ENCODE results near the gene ITPR3.

ITPR3 gene

GRCh38 chr6:33670086-33670660 lies 49.1 kb downstream of the ITPR3 start:
- DNase-seq (ENCODE audit: low spot score): no peak

- no peak for DNase-seq (ENCODE audit: low spot score)
These were observed 50.0 kb downstream of the ITPR3 start for GRCh38 chr6:33670971-33671743.

- no peak for DNase-seq (ENCODE audit: low spot score)
These were observed 50.6 kb downstream of the ITPR3 start for GRCh38 chr6:33671744-33672072.

- peak; percentile 96 for DNase-seq (ENCODE audit: low spot score)
These were observed 51.7 kb downstream of the ITPR3 start for GRCh38 chr6:33672808-33673207.

- DNase-seq (ENCODE audit: low spot score): no peak
These were observed 52.7 kb downstream of the ITPR3 start for GRCh38 chr6:33673851-33674250.

DNA sequence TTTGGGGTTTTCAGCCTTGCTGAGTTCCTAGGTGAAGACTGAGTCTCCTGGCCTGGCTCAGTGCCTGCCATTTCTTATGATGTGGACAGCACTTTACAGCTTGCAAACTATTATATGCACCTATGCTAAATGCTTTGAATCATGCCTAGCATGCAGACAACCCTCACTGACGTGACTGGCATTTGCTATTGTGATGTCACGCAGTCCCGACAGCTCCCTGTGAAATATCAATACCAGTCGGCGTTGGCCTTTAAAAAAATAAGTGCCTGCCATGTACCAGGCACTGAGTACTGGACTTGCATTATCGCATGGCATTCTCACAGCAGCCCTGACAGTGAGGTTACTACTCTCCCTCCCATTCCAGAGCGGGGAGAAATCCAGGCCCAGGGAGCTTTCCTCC lies 54.8 kb downstream of the ITPR3 start:
- DNase-seq (ENCODE audit: low spot score): no peak

DNA sequence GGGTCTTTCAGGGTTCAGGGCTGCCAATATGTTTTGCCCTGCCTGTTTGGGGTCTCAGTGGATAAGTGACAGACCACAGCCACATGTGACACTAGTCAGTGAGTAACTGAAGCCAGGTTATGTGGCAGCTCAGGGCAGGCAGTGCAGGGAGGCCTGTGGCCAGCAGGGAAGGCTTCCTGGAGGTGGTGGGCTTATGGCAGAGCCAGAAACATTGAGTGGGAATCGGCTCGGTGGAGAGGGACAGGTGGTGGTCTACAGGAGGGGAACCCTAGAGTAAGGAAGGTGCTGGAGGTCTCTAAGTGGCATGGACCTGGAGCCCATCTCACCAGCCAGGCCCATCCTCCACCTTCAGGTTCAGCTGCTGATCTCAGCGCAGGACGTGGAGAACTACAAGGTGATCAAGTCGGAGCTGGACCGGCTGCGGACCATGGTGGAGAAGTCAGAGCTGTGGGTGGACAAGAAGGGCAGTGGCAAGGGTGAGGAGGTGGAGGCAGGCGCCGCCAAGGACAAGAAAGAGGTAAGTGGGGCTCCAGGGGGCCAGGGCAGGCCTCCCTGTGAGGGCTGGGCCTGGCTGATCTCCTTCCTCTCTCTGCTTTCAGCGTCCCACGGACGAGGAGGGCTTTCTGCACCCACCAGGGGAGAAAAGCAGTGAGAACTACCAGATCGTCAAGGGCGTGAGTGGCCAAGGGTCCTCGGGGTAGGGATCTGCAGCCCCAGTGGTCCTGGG lies 55.5 kb downstream of the ITPR3 start:
- DNase-seq (ENCODE audit: low spot score): no peak

GRCh38 chr6:33677143-33677660 lies 56.1 kb downstream of the ITPR3 start:
- DNase-seq (ENCODE audit: low spot score): no peak

GRCh38 chr6:33677689-33678088 lies 56.6 kb downstream of the ITPR3 start:
- DNase-seq (ENCODE audit: low spot score): no peak

DNA sequence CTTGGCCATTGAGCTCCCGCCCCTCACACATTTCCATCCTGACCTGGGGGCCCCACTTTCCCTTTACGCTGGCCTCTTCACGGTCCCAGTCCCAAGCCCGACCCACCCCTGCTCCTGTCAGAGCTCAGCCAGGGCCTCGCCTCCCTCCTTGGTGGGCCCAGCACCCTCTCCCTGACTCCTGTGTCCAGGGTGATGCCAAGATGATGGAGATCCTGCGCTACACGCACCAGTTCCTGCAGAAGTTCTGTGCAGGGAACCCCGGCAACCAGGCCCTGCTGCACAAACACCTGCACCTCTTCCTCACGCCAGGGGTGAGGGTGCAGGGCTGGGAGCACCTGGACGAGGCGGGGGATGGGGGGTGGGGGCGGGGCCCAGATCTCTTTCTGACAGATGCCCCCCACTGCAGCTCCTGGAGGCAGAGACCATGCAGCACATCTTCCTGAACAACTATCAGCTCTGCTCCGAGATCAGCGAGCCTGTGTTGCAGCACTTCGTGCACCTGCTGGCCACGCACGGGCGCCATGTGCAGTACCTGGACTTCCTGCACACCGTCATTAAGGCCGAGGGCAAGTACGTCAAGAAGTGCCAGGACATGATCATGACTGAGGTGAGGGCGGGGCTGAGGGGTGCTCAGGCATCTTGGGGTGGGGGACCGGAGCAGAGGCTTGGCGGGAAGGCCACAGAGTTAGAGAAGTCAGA lies 57.3 kb downstream of the ITPR3 start:
- DNase-seq (ENCODE audit: low spot score): no peak

GRCh38 chr6:33678932-33679490 lies 57.9 kb downstream of the ITPR3 start:
- DNase-seq (ENCODE audit: low spot score): no peak

GRCh38 chr6:33679761-33680160 lies 58.6 kb downstream of the ITPR3 start:
- DNase-seq (ENCODE audit: low spot score): no peak

DNA sequence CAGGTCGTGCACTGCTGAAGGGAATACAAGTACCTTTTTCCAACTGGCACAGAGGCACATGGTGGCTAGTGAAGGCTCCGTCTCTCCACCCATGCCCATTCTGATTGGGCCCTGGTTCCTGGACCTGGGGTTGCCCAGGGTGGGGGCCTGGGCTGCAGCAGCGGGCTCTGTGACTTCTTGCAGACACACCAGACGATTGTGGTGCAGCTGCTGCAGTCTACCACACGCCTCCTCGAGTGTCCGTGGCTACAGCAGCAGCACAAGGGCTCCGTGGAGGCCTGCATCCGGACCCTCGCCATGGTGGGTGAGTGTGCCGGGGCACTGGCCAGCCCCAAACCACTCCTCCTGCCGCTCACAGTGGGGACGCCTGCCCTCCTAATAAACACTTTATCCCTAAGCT lies 61.2 kb downstream of the ITPR3 start:
- no peak for DNase-seq (ENCODE audit: low spot score)

DNA sequence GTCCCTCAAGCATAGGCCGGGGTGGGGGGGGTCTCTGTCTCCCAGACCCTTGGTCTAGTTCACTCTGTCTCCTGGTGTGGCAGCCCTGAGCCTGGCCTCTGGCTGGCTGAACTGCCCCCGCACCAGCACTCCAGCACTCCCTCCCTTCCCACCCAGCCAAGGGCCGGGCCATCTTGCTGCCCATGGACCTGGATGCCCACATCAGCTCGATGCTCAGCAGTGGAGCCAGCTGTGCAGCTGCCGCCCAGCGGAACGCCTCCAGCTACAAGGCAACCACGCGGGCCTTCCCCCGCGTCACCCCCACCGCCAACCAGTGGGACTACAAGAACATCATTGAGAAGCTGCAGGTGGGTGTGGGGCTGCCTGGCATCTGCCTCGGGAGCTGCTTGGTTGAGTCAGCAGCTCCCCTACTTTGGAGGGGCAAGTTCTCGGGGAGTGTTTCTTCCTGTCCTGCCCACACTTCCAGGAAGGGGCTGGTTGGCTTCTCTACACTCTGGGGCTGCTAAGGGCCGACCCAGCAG lies 62.0 kb downstream of the ITPR3 start:
- no peak for DNase-seq (ENCODE audit: low spot score)

DNA sequence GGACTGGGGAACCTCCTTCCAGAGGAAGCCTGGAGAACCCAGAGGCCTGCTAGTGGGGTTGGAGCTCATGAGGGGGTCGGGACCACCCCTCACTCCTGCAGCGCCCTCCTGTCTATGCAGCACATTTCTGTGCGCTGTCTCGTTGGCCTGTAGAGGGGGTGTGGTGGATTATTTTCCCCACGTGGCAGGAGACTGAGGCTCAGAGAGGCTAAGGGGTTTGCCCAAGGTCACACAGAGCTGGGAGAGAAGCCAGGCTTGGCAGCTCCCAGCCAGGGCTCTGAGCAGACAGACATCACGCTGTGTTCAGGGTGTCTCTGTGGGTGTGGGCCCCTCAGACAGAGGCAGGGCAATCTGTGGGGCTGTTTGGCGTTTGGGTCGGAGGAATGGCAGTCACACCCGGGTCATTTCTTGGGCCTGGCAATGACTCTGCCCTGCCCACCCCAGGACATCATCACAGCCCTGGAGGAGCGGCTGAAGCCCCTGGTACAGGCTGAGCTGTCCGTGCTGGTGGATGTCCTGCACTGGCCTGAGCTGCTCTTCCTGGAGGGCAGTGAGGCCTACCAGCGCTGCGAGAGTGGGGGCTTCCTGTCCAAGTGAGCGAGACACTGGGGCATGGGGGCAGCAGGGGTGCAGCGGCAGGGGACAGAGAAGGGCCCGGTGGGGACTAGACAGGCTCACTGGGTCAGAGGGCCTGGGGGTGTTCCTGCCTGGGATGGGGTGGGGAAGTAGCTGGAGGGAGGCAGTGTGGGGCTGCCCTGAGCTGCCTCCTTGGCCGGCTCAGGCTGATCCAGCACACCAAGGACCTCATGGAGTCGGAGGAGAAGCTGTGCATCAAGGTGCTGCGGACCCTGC lies 62.7 kb downstream of the ITPR3 start:
- no peak for DNase-seq (ENCODE audit: low spot score)

- DNase-seq (ENCODE audit: low spot score): no peak
These were observed 63.3 kb downstream of the ITPR3 start for GRCh38 chr6:33684428-33684896.

- DNase-seq (ENCODE audit: low spot score): no peak
These were observed 63.9 kb downstream of the ITPR3 start for GRCh38 chr6:33684983-33685382.

- no peak for DNase-seq (ENCODE audit: low spot score)
These were observed 64.5 kb downstream of the ITPR3 start for GRCh38 chr6:33685411-33686224.

DNA sequence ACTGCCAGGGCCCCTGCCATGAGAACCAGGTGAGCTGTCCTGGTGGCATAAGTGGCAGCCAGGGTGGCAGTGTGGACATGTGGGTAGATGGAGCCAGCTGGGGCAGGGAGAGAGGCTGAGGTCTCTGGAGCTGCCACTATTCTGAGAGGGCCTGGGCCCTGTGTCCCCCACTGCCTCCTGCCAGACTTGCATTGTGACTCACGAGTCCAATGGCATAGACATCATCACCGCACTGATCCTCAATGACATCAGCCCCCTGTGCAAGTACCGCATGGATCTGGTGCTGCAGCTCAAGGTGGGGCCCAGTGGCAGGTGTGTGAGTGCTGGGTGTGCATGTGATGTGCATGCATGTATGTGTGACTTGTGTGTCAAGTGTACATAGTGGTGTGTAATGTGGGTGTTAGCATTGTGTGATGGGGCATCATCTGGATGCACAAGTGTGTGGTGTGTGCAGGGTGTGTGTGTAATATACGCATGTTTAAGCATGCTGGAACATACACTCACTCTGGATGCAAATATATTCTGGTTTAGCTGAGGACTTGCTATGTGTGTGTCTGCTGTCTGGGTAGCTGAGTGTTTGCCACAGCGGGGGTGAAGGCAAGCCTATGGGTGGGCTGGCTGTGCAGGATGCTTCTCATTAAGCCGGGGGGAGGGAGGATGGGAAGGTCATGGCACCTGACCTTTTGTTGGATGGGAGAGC lies 65.3 kb downstream of the ITPR3 start:
- no peak for DNase-seq (ENCODE audit: low spot score)
